Measurements from ENCODE around the gene LEUTX.
"Not testable (repeated sequence)": the region's sequence is repeated elsewhere in the genome, so short reads cannot be mapped to it uniquely, and the experiment has no call there.

The LEUTX gene

GRCh38 chr19:39768786-39769185, 9.9 kb upstream of the LEUTX start:
- Histone ChIP-seq H3K4me3 (ENCODE audit: low read depth, low read length) (no peak overlapping the region), H3K27me3 (ENCODE audit: insufficient read depth, low read length) (peaks cover 54% of the 10 kb centered on the region), H3K36me3 (ENCODE audit: insufficient read depth, low read length) (no peaks in the 10 kb centered on the region), H3K27ac (ENCODE audit: low read depth, low read length) (no peak overlapping the region), H2AFZ (ENCODE audit: low read length, unreplicated experiment) (no peak overlapping the region), H3K79me2 (ENCODE audit: control insufficient read depth, insufficient read depth, low read length, unreplicated experiment) (no peaks in the 10 kb centered on the region), H3K4me1 (ENCODE audit: control insufficient read depth, insufficient read depth, low read length, unreplicated experiment) (no peaks in the 10 kb centered on the region)

- Histone ChIP-seq H3K27ac (ENCODE audit: low read depth, low read length) (no peak overlapping the region), H3K36me3 (ENCODE audit: insufficient read depth, low read length) (no peaks in the 10 kb centered on the region), H3K79me2 (ENCODE audit: control insufficient read depth, insufficient read depth, low read length, unreplicated experiment) (no peaks in the 10 kb centered on the region), H2AFZ (ENCODE audit: low read length, unreplicated experiment) (no peak overlapping the region), H3K4me3 (ENCODE audit: low read depth, low read length) (no peak overlapping the region), H3K4me1 (ENCODE audit: control insufficient read depth, insufficient read depth, low read length, unreplicated experiment) (no peaks in the 10 kb centered on the region), H3K27me3 (ENCODE audit: insufficient read depth, low read length) (peaks cover 73% of the 10 kb centered on the region)
Observed at GRCh38 chr19:39780894-39781293, 2.2 kb downstream of the LEUTX start.

GRCh38 chr19:39788244-39788643, 9.6 kb downstream of the LEUTX start:
- Histone ChIP-seq H3K4me1 (ENCODE audit: control insufficient read depth, insufficient read depth, low read length, unreplicated experiment) (no peaks in the 10 kb centered on the region), H3K79me2 (ENCODE audit: control insufficient read depth, insufficient read depth, low read length, unreplicated experiment) (no peaks in the 10 kb centered on the region), H3K27me3 (ENCODE audit: insufficient read depth, low read length) (peaks cover 24% of the 10 kb centered on the region), H2AFZ (ENCODE audit: low read length, unreplicated experiment) (no peak overlapping the region), H3K4me3 (ENCODE audit: low read depth, low read length) (no peak overlapping the region), H3K36me3 (ENCODE audit: insufficient read depth, low read length) (no peaks in the 10 kb centered on the region), H3K27ac (ENCODE audit: low read depth, low read length) (no peak overlapping the region)

- no peaks in the 10 kb centered on the region for H3K4me1 ChIP-seq (ENCODE audit: control insufficient read depth, insufficient read depth, low read length, unreplicated experiment)
- H3K27me3 ChIP-seq (ENCODE audit: insufficient read depth, low read length) = peaks cover 25% of the 10 kb centered on the region
- H3K79me2 ChIP-seq (ENCODE audit: control insufficient read depth, insufficient read depth, low read length, unreplicated experiment) = no peaks in the 10 kb centered on the region
- no peaks in the 10 kb centered on the region for H3K36me3 ChIP-seq (ENCODE audit: insufficient read depth, low read length)
- no peak overlapping the region for H3K27ac ChIP-seq (ENCODE audit: low read depth, low read length)
- H2AFZ ChIP-seq (ENCODE audit: low read length, unreplicated experiment) = no peak overlapping the region
- peak overlapping the region; percentile 77 for H3K4me3 ChIP-seq (ENCODE audit: low read depth, low read length)
Observed at GRCh38 chr19:39792999-39793546, 14.4 kb downstream of the LEUTX start.

- no peak overlapping the region for H3K27ac ChIP-seq (ENCODE audit: low read depth, low read length)
- no peaks in the 10 kb centered on the region for H3K4me1 ChIP-seq (ENCODE audit: control insufficient read depth, insufficient read depth, low read length, unreplicated experiment)
- no peaks in the 10 kb centered on the region for H3K79me2 ChIP-seq (ENCODE audit: control insufficient read depth, insufficient read depth, low read length, unreplicated experiment)
- no peak overlapping the region for H3K4me3 ChIP-seq (ENCODE audit: low read depth, low read length)
- H3K36me3 ChIP-seq (ENCODE audit: insufficient read depth, low read length) = no peaks in the 10 kb centered on the region
- H2AFZ ChIP-seq (ENCODE audit: low read length, unreplicated experiment) = no peak overlapping the region
- H3K27me3 ChIP-seq (ENCODE audit: insufficient read depth, low read length) = peaks cover 29% of the 10 kb centered on the region
Observed at GRCh38 chr19:39795001-39795400, 16.3 kb downstream of the LEUTX start.

- Histone ChIP-seq H3K36me3 (ENCODE audit: insufficient read depth, low read length) (no peaks in the 10 kb centered on the region), H2AFZ (ENCODE audit: low read length, unreplicated experiment) (no peak overlapping the region), H3K27ac (ENCODE audit: low read depth, low read length) (no peak overlapping the region), H3K27me3 (ENCODE audit: insufficient read depth, low read length) (peaks cover 29% of the 10 kb centered on the region), H3K4me3 (ENCODE audit: low read depth, low read length) (no peak overlapping the region), H3K79me2 (ENCODE audit: control insufficient read depth, insufficient read depth, low read length, unreplicated experiment) (no peaks in the 10 kb centered on the region), H3K4me1 (ENCODE audit: control insufficient read depth, insufficient read depth, low read length, unreplicated experiment) (no peaks in the 10 kb centered on the region)
Observed at GRCh38 chr19:39796000-39796498, 17.4 kb downstream of the LEUTX start.

- Histone ChIP-seq H2AFZ (ENCODE audit: low read length, unreplicated experiment) (no peak overlapping the region), H3K27ac (ENCODE audit: low read depth, low read length) (no peak overlapping the region), H3K36me3 (ENCODE audit: insufficient read depth, low read length) (no peaks in the 10 kb centered on the region), H3K27me3 (ENCODE audit: insufficient read depth, low read length) (peaks cover 29% of the 10 kb centered on the region), H3K4me1 (ENCODE audit: control insufficient read depth, insufficient read depth, low read length, unreplicated experiment) (no peaks in the 10 kb centered on the region), H3K79me2 (ENCODE audit: control insufficient read depth, insufficient read depth, low read length, unreplicated experiment) (no peaks in the 10 kb centered on the region), H3K4me3 (ENCODE audit: low read depth, low read length) (no peak overlapping the region)
Observed at GRCh38 chr19:39797083-39797482, 18.4 kb downstream of the LEUTX start.

GRCh38 chr19:39802958-39803357, 24.3 kb downstream of the LEUTX start:
- no peak overlapping the region for H3K4me3 ChIP-seq (ENCODE audit: low read depth, low read length)
- peaks cover 23% of the 10 kb centered on the region for H3K27me3 ChIP-seq (ENCODE audit: insufficient read depth, low read length)
- no peak overlapping the region for H2AFZ ChIP-seq (ENCODE audit: low read length, unreplicated experiment)
- no peaks in the 10 kb centered on the region for H3K36me3 ChIP-seq (ENCODE audit: insufficient read depth, low read length)
- no peaks in the 10 kb centered on the region for H3K79me2 ChIP-seq (ENCODE audit: control insufficient read depth, insufficient read depth, low read length, unreplicated experiment)
- H3K4me1 ChIP-seq (ENCODE audit: control insufficient read depth, insufficient read depth, low read length, unreplicated experiment) = no peaks in the 10 kb centered on the region
- no peak overlapping the region for H3K27ac ChIP-seq (ENCODE audit: low read depth, low read length)

- no peaks in the 10 kb centered on the region for H3K79me2 ChIP-seq (ENCODE audit: control insufficient read depth, insufficient read depth, low read length, unreplicated experiment)
- no peak overlapping the region for H3K4me3 ChIP-seq (ENCODE audit: low read depth, low read length)
- H3K27ac ChIP-seq (ENCODE audit: low read depth, low read length) = no peak overlapping the region
- H3K27me3 ChIP-seq (ENCODE audit: insufficient read depth, low read length) = peaks cover 18% of the 10 kb centered on the region
- no peaks in the 10 kb centered on the region for H3K4me1 ChIP-seq (ENCODE audit: control insufficient read depth, insufficient read depth, low read length, unreplicated experiment)
- no peaks in the 10 kb centered on the region for H3K36me3 ChIP-seq (ENCODE audit: insufficient read depth, low read length)
- no peak overlapping the region for H2AFZ ChIP-seq (ENCODE audit: low read length, unreplicated experiment)
Observed at GRCh38 chr19:39805104-39805503, 26.4 kb downstream of the LEUTX start.

GRCh38 chr19:39807846-39808364, 29.3 kb downstream of the LEUTX start:
- Histone ChIP-seq H2AFZ (ENCODE audit: low read length, unreplicated experiment) (no peak overlapping the region), H3K4me3 (ENCODE audit: low read depth, low read length) (no peak overlapping the region)

GRCh38 chr19:39808688-39809087, 30.0 kb downstream of the LEUTX start:
- not testable (repeated sequence) for H3K36me3 ChIP-seq (ENCODE audit: insufficient read depth, low read length); H3K79me2 ChIP-seq (ENCODE audit: control insufficient read depth, insufficient read depth, low read length, unreplicated experiment); H2AFZ ChIP-seq (ENCODE audit: low read length, unreplicated experiment); H3K4me3 ChIP-seq (ENCODE audit: low read depth, low read length); H3K27ac ChIP-seq (ENCODE audit: low read depth, low read length); H3K4me1 ChIP-seq (ENCODE audit: control insufficient read depth, insufficient read depth, low read length, unreplicated experiment); H3K27me3 ChIP-seq (ENCODE audit: insufficient read depth, low read length)

More at GRCh38 chr19:39807846-39808364, 29.3 kb downstream of the LEUTX start:
- Histone ChIP-seq H3K4me1 (ENCODE audit: control insufficient read depth, insufficient read depth, low read length, unreplicated experiment) (no peaks in the 10 kb centered on the region), H3K36me3 (ENCODE audit: insufficient read depth, low read length) (no peaks in the 10 kb centered on the region), H3K79me2 (ENCODE audit: control insufficient read depth, insufficient read depth, low read length, unreplicated experiment) (no peaks in the 10 kb centered on the region), H3K27me3 (ENCODE audit: insufficient read depth, low read length) (peaks cover 14% of the 10 kb centered on the region), H3K27ac (ENCODE audit: low read depth, low read length) (no peak overlapping the region)
